Peyer's patch (tissue), 4 donors: ENCODE data around the gene EGLN2. TPM values are rescaled to one million over a fixed set of nuclear protein-coding genes. Genes with fewer than 3 reads are reported as not detected.

Experiments
- DNase-seq, 3 donors: peaks; one replicate each; pipeline ENCODE4 v3.0.0-alpha.2; 2017 to 2019
- H3K27ac ChIP-seq, 4 donors: fragments of 200-600 bp; sonication (generic); one replicate each; pipeline ENCODE4 v1.5.1; 2016 to 2019
- H3K27me3 ChIP-seq, 2 donors: fragments of 200-600 bp; sonication (generic); one replicate each; pipeline ENCODE4 v1.5.1; 2019
- H3K36me3 ChIP-seq, 3 donors: fragments of 200-600 bp; sonication (generic); one replicate each; pipeline ENCODE4 v1.5.1; 2016 to 2019
- H3K4me1 ChIP-seq, 4 donors: fragments of 200-600 bp; sonication (generic); one replicate each; pipeline ENCODE4 v1.5.1; 2016 to 2019
- H3K4me3 ChIP-seq, 4 donors: fragments of 200-600 bp; sonication (generic); 1 replicate in 3 of 4; 2 replicates in 1 of 4; pipeline ENCODE4 v1.5.1; 2016 to 2019; ENCODE audit warnings: mild to moderate bottlenecking in 1 of 4
- H3K9me3 ChIP-seq, 4 donors: fragments of 200-600 bp; sonication (generic); one replicate each; pipeline ENCODE4 v1.5.1; 2016 to 2019; ENCODE audit warnings: mild to moderate bottlenecking in 1 of 4
- POLR2A ChIP-seq, 2 donors: fragments of 450-650 bp; IDR thresholded peaks; one replicate each; pipeline ENCODE4 v1.5.1; 2017; ENCODE audit warnings: antibody characterized with exemption in 2 of 2, mild to moderate bottlenecking in 2 of 2, moderate library complexity in 2 of 2
- total RNA-seq, 4 donors: library from RNA; depleted of rRNA; stranded (reverse); fragments of >200 nt; gene quantifications; one replicate each; pipeline ENCODE4 v1.1.0, GENCODE V29; 2016
- TF ChIP-seq, protein P1 (sequence below), 6 experiments: fragments of 450-650 bp in 4 of 6; fragments of 200-600 bp in 2 of 6; sonication (generic) in 1 of 6; IDR thresholded peaks; one replicate each; pipeline ENCODE4 v1.5.1; 2017 to 2019; ENCODE audit warnings: antibody characterized with exemption in 6 of 6, mild to moderate bottlenecking in 3 of 6, moderate library complexity in 1 of 6

Gene EGLN2
- total RNA-seq, 4 donors from 2014 or later: 75.8 to 96.6 (median 88.1) TPM

GRCh38 chr19:40785526-40785925 is 13.5 kb upstream of the EGLN2 start:
- H3K9me3 ChIP-seq: no peaks in the 10 kb centered on the region
- H3K36me3 ChIP-seq: peaks cover 0 to 26% (median 0%) of the 10 kb centered on the region in 3 donors
- no peak overlapping the region for H3K27ac ChIP-seq
- H3K27me3 ChIP-seq: no peaks in the 10 kb centered on the region
- H3K4me3 ChIP-seq: no peak overlapping the region
- H3K4me1 ChIP-seq: no peaks in the 10 kb centered on the region
- no peak for TF ChIP-seq POLR2A (IDR thresholded peaks at IDR 0.05)
- TF ChIP-seq, protein P1, sequence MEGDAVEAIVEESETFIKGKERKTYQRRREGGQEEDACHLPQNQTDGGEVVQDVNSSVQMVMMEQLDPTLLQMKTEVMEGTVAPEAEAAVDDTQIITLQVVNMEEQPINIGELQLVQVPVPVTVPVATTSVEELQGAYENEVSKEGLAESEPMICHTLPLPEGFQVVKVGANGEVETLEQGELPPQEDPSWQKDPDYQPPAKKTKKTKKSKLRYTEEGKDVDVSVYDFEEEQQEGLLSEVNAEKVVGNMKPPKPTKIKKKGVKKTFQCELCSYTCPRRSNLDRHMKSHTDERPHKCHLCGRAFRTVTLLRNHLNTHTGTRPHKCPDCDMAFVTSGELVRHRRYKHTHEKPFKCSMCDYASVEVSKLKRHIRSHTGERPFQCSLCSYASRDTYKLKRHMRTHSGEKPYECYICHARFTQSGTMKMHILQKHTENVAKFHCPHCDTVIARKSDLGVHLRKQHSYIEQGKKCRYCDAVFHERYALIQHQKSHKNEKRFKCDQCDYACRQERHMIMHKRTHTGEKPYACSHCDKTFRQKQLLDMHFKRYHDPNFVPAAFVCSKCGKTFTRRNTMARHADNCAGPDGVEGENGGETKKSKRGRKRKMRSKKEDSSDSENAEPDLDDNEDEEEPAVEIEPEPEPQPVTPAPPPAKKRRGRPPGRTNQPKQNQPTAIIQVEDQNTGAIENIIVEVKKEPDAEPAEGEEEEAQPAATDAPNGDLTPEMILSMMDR (IDR thresholded peaks at IDR 0.05): no peak
- no peak for DNase-seq

GRCh38 chr19:40786060-40787037 is 12.6 kb upstream of the EGLN2 start:
- no peaks in the 10 kb centered on the region for H3K9me3 ChIP-seq
- H3K27ac ChIP-seq: no peak overlapping the region
- DNase-seq: no peak
- no peaks in the 10 kb centered on the region for H3K27me3 ChIP-seq
- peaks cover 0 to 29% (median 0%) of the 10 kb centered on the region in 3 donors for H3K36me3 ChIP-seq
- H3K4me3 ChIP-seq: no peak overlapping the region
- H3K4me1 ChIP-seq: peaks cover 0 to 2% (median 0%) of the 10 kb centered on the region in 4 donors
- TF ChIP-seq, protein P1 (IDR thresholded peaks at IDR 0.05): no peak

- no peak for DNase-seq
- H3K27me3 ChIP-seq: no peaks in the 10 kb centered on the region
- H3K9me3 ChIP-seq: no peaks in the 10 kb centered on the region
- peaks cover 0 to 11% (median 0%) of the 10 kb centered on the region in 4 donors for H3K4me1 ChIP-seq
- no peak overlapping the region for H3K4me3 ChIP-seq
- no peak for TF ChIP-seq POLR2A (IDR thresholded peaks at IDR 0.05)
- TF ChIP-seq, protein P1 (IDR thresholded peaks at IDR 0.05): no peak
- H3K27ac ChIP-seq: no peak overlapping the region
- peaks cover 0 to 21% (median 0%) of the 10 kb centered on the region in 3 donors for H3K36me3 ChIP-seq
Measured at GRCh38 chr19:40791349-40791748, 7.6 kb upstream of the EGLN2 start.

DNA sequence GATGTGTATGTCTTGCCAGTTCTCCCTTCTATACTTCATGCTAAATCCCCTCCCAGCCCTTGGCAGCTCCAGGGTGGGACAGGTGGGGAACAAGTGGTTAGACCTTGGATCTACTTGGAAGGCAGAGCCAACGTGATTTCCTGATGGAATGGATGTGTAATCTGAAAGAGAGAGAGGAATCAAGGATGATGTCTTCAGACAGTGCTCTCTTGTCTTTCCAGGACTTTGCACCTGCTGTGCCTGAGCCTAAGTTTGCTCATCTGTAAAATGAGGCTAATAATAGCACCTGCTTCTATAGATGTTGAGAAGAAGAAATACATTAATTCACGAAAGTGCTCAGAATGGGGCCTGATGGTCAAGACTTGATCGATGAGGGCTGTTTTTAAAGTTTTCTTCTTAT is 7.0 kb upstream of the EGLN2 start:
- no peak for TF ChIP-seq POLR2A (IDR thresholded peaks at IDR 0.05)
- TF ChIP-seq, protein P1 (IDR thresholded peaks at IDR 0.05): no peak
- Histone ChIP-seq H3K4me1 (peaks cover 0 to 11% (median 0%) of the 10 kb centered on the region in 4 donors), H3K27me3 (no peaks in the 10 kb centered on the region), H3K27ac (peak overlapping the region in 2 of 4 donors; percentile 36 to 71), H3K9me3 (no peaks in the 10 kb centered on the region), H3K4me3 (no peak overlapping the region), H3K36me3 (peaks cover 0 to 15% (median 0%) of the 10 kb centered on the region in 3 donors)
- DNase-seq: no peak

DNA sequence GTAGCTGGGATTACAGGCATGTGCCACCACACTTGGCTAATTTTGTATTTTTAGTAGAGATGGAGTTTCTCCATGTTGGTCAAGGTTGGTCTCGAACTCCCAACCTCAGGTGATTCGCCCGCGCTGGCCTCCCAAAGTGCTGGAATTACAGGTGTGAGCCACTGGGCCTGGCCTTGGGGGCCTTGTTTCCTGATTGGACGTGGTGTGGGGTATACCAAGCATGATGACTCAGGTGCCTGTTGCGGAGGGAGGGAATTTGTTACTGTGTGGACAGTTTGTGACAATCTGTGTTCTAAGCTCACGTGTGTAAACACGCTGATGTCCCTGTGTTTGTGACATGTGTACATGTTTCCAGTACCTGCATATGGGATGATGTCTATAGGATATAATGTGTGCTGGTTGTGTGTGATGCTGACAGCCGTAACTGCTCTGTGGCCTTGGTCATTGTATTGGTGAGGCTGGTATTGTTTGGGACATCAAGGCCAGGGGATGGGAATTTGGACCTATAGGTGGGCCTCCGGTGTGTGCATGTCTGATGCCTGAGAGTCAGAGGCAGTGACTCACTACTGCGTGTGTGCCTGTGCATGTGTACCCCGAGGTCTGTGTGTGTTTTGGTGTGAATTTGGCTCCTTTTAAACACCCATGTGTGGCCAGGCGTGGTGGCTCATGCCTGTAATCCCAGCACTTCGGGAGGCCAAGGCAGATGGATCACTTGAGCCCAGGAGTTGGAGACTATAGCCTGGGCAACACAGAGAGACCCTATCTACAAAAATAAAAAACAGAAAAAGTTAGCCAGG is 1.6 kb upstream of the EGLN2 start:
- Histone ChIP-seq H3K9me3 (no peaks in the 10 kb centered on the region), H3K4me1 (peaks cover 16 to 38% (median 27%) of the 10 kb centered on the region in 4 donors), H3K4me3 (peak overlapping the region in 1 of 4 donors; percentile 55), H3K27me3 (no peaks in the 10 kb centered on the region), H3K27ac (peak overlapping the region; percentile 88 to 98 (median 98)), H3K36me3 (peaks cover 0 to 15% (median 0%) of the 10 kb centered on the region in 3 donors)
- DNase-seq: no peak
- TF ChIP-seq, protein P1 (IDR thresholded peaks at IDR 0.05): no peak
- TF ChIP-seq POLR2A (IDR thresholded peaks at IDR 0.05): no peak
